Calu3 (cell line): Measurements from ENCODE around the gene TUBGCP6. TPM values are rescaled to one million over a fixed set of nuclear protein-coding genes. Genes with fewer than 3 reads are reported as not detected.

Experiments
- BruUV-seq: library from RNA; stranded (reverse); fragments of 400-500 nt; replicated peaks from 2 replicates; lab custom pipeline; 2021; lab: Mats Ljungman, UMichigan
- CTCF ChIA-PET: fragments of 300-600 bp; sonication (Branson Sonifier 250); formaldehyde crosslinking; loops from one replicate; lab custom pipeline; 2022; ENCODE audit warnings: antibody characterized with exemption; lab: Charles Lee
- DNase-seq: peaks from one replicate; pipeline ENCODE4 v3.0.0; 2022
- H3K27ac Mint-ChIP-seq: one replicate; pipeline ENCODE4 v1.8.0; 2022; ENCODE audit warnings: mixed read lengths; ENCODE audit not compliant: unreplicated experiment
- H3K27me3 Mint-ChIP-seq: one replicate; pipeline ENCODE4 v1.8.0; 2022; ENCODE audit warnings: mixed read lengths; ENCODE audit not compliant: unreplicated experiment
- H3K36me3 Mint-ChIP-seq: one replicate; pipeline ENCODE4 v1.8.0; 2022; ENCODE audit warnings: mild to moderate bottlenecking, moderate library complexity, mixed read lengths; ENCODE audit not compliant: insufficient read depth, unreplicated experiment
- H3K4me1 Mint-ChIP-seq: one replicate; pipeline ENCODE4 v1.8.0; 2022; ENCODE audit warnings: mild to moderate bottlenecking, low read depth, mixed read lengths; ENCODE audit not compliant: unreplicated experiment
- H3K4me3 Mint-ChIP-seq: one replicate; pipeline ENCODE4 v1.8.0; 2022; ENCODE audit warnings: mild to moderate bottlenecking, low read depth, moderate library complexity, mixed read lengths; ENCODE audit not compliant: unreplicated experiment
- H3K9me3 Mint-ChIP-seq: one replicate; pipeline ENCODE4 v1.8.0; 2022; ENCODE audit warnings: low read depth, mixed read lengths; ENCODE audit not compliant: unreplicated experiment
- intact Hi-C: fragments of 100-400 bp; cut with micrococcal nuclease; formaldehyde crosslinking; loops from one replicate; pipeline ENCODE4 v1.10.0; 2022; ENCODE audit not compliant: unreplicated experiment
- total RNA-seq: library from RNA; stranded (reverse); gene quantifications from 2 replicates; pipeline ENCODE4 v1.2.3, GENCODE V29; 2022
- TF ChIP-seq, protein P1 (sequence below): fragments of 200-600 bp; IDR thresholded peaks from one replicate; pipeline ENCODE4 v1.8.0; 2022; ENCODE audit warnings: antibody characterized with exemption; ENCODE audit not compliant: unreplicated experiment

The TUBGCP6 gene
- total RNA-seq, 1 experiment from 2014 or later: 49.7 TPM

DNA sequence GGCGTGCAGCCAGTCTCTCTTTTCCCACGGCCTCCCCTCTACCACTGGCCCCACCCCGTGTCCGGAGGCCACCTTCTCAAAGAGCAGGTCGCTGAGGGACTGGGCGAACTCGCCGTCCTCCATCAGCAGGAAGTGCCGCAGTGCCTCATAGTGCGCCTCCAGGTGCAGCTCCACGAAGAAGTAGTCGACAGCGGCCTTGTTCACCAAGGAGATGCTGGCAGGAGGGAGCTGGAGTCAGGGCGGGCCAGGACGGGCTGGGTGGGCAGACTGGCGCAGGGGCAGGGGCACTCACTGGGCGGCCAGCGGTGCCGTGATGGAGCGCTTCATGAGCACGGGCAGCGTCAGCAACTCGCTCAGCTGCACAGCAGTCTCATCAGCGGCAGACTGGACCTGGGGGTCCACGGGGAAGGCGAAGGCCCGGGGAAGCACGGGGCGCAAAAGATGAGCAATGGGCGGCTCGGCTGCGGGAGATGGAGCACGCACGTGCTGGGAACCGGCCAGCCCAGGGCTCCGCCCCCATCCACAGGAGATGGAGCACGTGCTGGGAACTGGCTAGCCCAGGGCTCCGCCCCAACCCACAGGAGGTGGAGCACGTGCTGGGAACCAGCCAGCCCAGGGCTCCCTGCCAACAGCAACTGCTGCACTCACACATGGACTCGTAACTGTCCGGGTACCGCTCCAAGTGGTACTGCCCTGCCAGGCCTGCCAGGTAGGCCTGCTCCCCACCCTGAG, 25.7 kb downstream of the TUBGCP6 start:
- CTCF ChIA-PET: no interaction called here
- no peak overlapping the region for H3K27ac Mint-ChIP-seq
- H3K27me3 Mint-ChIP-seq: no peaks in the 10 kb centered on the region
- H3K9me3 Mint-ChIP-seq: no peaks in the 10 kb centered on the region
- intact Hi-C loops: no loop called here
- H3K36me3 Mint-ChIP-seq: peaks cover 85% of the 10 kb centered on the region
- TF ChIP-seq, protein P1, sequence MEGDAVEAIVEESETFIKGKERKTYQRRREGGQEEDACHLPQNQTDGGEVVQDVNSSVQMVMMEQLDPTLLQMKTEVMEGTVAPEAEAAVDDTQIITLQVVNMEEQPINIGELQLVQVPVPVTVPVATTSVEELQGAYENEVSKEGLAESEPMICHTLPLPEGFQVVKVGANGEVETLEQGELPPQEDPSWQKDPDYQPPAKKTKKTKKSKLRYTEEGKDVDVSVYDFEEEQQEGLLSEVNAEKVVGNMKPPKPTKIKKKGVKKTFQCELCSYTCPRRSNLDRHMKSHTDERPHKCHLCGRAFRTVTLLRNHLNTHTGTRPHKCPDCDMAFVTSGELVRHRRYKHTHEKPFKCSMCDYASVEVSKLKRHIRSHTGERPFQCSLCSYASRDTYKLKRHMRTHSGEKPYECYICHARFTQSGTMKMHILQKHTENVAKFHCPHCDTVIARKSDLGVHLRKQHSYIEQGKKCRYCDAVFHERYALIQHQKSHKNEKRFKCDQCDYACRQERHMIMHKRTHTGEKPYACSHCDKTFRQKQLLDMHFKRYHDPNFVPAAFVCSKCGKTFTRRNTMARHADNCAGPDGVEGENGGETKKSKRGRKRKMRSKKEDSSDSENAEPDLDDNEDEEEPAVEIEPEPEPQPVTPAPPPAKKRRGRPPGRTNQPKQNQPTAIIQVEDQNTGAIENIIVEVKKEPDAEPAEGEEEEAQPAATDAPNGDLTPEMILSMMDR: no peak
- no peak overlapping the region for H3K4me3 Mint-ChIP-seq
- H3K4me1 Mint-ChIP-seq: peaks cover 8% of the 10 kb centered on the region
- no TSS peak for BruUV-seq
- DNase-seq: no peak

DNA sequence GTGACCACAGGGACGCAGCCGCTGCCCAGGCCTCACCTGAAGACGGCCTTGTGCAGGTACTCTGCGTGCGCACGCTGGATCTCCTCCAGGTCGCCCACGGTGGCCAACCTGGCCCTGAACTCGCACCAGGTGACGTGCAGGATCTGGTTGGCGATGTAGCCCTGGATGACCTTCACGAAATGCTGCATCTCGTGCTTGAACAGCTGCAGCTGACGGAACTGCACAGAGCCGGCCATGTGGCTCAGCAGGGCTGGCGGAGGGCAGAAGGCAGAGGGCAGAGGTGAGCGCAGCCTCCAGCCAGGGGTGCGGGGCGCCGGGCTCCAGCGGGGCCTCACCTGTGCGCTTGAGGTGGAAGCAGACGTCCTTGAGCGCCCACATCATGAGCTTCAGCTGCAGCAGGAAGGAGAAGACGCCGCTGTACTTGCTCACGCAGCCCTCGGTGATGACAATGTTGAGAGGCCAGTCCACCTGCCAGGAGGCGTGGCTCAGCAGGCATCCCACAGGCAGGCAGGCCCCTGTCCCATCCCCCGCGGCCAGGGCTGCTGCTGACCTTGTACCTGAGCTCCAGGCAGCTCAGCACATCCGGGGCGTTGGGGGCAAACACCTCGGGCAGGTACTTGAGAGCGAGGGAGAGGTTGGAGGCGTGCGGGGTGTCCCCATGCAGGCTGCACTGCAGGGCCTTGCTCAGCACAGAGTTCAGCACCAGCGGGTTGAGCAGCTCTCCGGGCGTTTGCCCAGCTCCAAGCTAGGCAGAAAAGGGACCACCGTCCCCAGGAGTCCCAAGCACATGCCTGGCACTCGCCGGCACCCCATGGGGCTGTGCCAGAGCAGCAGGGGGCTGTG, 26.4 kb downstream of the TUBGCP6 start:
- no peaks in the 10 kb centered on the region for H3K27me3 Mint-ChIP-seq
- intact Hi-C loops: no loop called here
- H3K36me3 Mint-ChIP-seq: peaks cover 85% of the 10 kb centered on the region
- BruUV-seq: no TSS peak
- H3K9me3 Mint-ChIP-seq: no peaks in the 10 kb centered on the region
- H3K27ac Mint-ChIP-seq: no peak overlapping the region
- no peak overlapping the region for H3K4me3 Mint-ChIP-seq
- peaks cover 8% of the 10 kb centered on the region for H3K4me1 Mint-ChIP-seq
- TF ChIP-seq, protein P1: no peak
- no peak for DNase-seq
- CTCF ChIA-PET: no interaction called here

- H3K27ac Mint-ChIP-seq: peak overlapping the region; percentile 22
- no peaks in the 10 kb centered on the region for H3K27me3 Mint-ChIP-seq
- peaks cover 85% of the 10 kb centered on the region for H3K36me3 Mint-ChIP-seq
- H3K4me1 Mint-ChIP-seq: peaks cover 8% of the 10 kb centered on the region
- CTCF ChIA-PET: interaction anchor here (0.5 kb wide), 1 partner anchor 329 kb away, joined by 3 read pairs; no protein-coding TSS in a partner anchor
- intact Hi-C loops: no loop called here
- TF ChIP-seq, protein P1: peak; percentile 16
- H3K4me3 Mint-ChIP-seq: no peak overlapping the region
- DNase-seq: no peak
- no peaks in the 10 kb centered on the region for H3K9me3 Mint-ChIP-seq
- no TSS peak for BruUV-seq
Measured at GRCh38 chr22:50217543-50218152, 27.2 kb downstream of the TUBGCP6 start.

DNA sequence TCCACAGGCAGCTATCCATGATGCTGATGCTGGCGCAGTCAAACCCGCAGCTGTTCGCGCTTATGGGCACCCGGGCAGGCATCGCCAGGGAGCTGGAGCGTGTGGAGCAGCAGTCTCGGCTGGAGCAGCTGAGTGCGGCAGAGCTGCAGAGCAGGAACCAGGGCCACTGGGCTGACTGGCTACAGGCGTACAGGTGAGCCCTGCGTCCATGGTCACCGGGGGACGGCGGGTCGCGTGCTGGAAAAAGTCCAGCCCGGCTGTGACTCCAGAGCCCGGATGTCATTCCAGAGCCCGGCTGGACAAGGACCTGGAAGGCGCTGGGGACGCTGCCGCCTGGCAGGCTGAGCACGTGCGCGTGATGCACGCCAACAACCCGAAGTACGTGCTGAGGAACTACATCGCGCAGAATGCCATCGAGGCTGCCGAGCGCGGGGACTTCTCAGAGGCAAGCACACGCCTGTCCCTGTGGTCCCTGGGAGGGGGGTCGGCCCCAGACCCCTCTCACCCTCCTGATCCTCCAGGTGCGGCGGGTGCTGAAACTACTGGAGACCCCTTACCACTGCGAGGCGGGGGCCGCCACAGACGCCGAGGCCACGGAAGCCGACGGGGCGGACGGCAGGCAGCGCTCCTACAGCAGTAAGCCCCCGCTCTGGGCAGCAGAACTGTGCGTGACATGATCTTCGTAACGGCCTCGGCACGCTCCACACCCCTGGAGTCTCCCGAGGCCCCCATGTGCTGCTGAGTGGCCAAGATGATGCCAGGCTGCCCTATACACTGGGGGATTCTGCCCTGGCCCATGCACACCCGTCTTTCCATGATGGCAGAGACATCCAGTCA, 27.9 kb downstream of the TUBGCP6 start:
- Mint-ChIP-seq H3K36me3 (peaks cover 82% of the 10 kb centered on the region), H3K4me1 (peaks cover 8% of the 10 kb centered on the region), H3K9me3 (no peaks in the 10 kb centered on the region), H3K27me3 (no peaks in the 10 kb centered on the region), H3K27ac (peak overlapping the region; percentile 22), H3K4me3 (no peak overlapping the region)
- intact Hi-C loops: no loop called here
- no TSS peak for BruUV-seq
- no peak for DNase-seq
- CTCF ChIA-PET: interaction anchor here (0.5 kb wide), 1 partner anchor 328 kb away, joined by 3 read pairs; no protein-coding TSS in a partner anchor
- TF ChIP-seq, protein P1: no peak
